GM12875 (cell line): Measurements from ENCODE around the gene CEP131.
"Not testable (repeated sequence)": the region's sequence is repeated elsewhere in the genome, so short reads cannot be mapped to it uniquely, and the experiment has no call there.

ENCODE experiments used
- H3K4me3 ChIP-seq: one replicate; pipeline ENCODE4 v1.5.1; 2011; ENCODE audit warnings: low read depth, low read length, control low read depth
- CTCF ChIP-seq: IDR thresholded peaks from 2 replicates; pipeline ENCODE4 v1.5.1; 2011; ENCODE audit warnings: low read depth, mild to moderate bottlenecking, control low read depth, inconsistent platforms, low read length, moderate library complexity, borderline replicate concordance; ENCODE audit not compliant: insufficient read depth

CEP131 gene

GRCh38 chr17:81148986-81149533 lies 73.7 kb downstream of the CEP131 start:
- no peak overlapping the region for H3K4me3 ChIP-seq
- TF ChIP-seq CTCF: no peak

- no peak overlapping the region for H3K4me3 ChIP-seq
- no peak for TF ChIP-seq CTCF
Measured at GRCh38 chr17:81148571-81148970, 74.2 kb downstream of the CEP131 start.

GRCh38 chr17:81147701-81148100 lies 75.1 kb downstream of the CEP131 start:
- TF ChIP-seq CTCF: no peak
- no peak overlapping the region for H3K4me3 ChIP-seq

GRCh38 chr17:81146208-81146607 lies 76.6 kb downstream of the CEP131 start:
- H3K4me3 ChIP-seq: not testable (repeated sequence)

GRCh38 chr17:81144423-81144781 lies 78.4 kb downstream of the CEP131 start:
- no peak for TF ChIP-seq CTCF
- H3K4me3 ChIP-seq: no peak overlapping the region

- H3K4me3 ChIP-seq: no peak overlapping the region
- no peak for TF ChIP-seq CTCF
Measured at GRCh38 chr17:81143717-81144422, 78.9 kb downstream of the CEP131 start.

GRCh38 chr17:81143200-81143527 lies 79.6 kb downstream of the CEP131 start:
- no peak for TF ChIP-seq CTCF
- H3K4me3 ChIP-seq: no peak overlapping the region
